Progenitor cell of endocrine pancreas (in vitro differentiated cells): ENCODE measurements around the gene KREMEN1. TPM values are rescaled to one million over a fixed set of nuclear protein-coding genes. Genes with fewer than 3 reads are reported as not detected.

Source experiments
- DNase-seq: peaks from one replicate; pipeline ENCODE4 v3.0.0; 2021; ENCODE audit warnings: low spot score; ENCODE audit not compliant: unreplicated experiment
- H3K27ac Mint-ChIP-seq: 2 replicates; pipeline ENCODE4 v1.8.0; 2021; ENCODE audit warnings: mild to moderate bottlenecking, moderate library complexity, mixed read lengths
- H3K27me3 Mint-ChIP-seq: 2 replicates; pipeline ENCODE4 v1.8.0; 2021; ENCODE audit warnings: mixed read lengths
- H3K36me3 Mint-ChIP-seq: 2 replicates; pipeline ENCODE4 v1.8.0; 2022; ENCODE audit warnings: mixed read lengths; ENCODE audit not compliant: insufficient read depth
- H3K4me1 Mint-ChIP-seq: 2 replicates; pipeline ENCODE4 v1.8.0; 2021; ENCODE audit warnings: low read depth, mixed read lengths
- H3K4me3 Mint-ChIP-seq: 2 replicates; pipeline ENCODE4 v1.8.0; 2021; ENCODE audit warnings: low read depth, mild to moderate bottlenecking, moderate library complexity, mixed read lengths
- H3K9me3 Mint-ChIP-seq: 2 replicates; pipeline ENCODE4 v1.8.0; 2021; ENCODE audit warnings: low read depth, mixed read lengths
- total RNA-seq: library from RNA; stranded (reverse); gene quantifications from 2 replicates; pipeline ENCODE4 v1.2.1, GENCODE V29; 2021
- TF ChIP-seq, protein P1 (sequence below): fragments of 200-600 bp; sonication (generic); IDR thresholded peaks from one replicate; pipeline ENCODE4 v1.5.0; 2021; ENCODE audit warnings: antibody characterized with exemption, mild to moderate bottlenecking; ENCODE audit not compliant: unreplicated experiment

KREMEN1 gene
- total RNA-seq, 1 donor from 2014 or later = 10.5 TPM

DNA sequence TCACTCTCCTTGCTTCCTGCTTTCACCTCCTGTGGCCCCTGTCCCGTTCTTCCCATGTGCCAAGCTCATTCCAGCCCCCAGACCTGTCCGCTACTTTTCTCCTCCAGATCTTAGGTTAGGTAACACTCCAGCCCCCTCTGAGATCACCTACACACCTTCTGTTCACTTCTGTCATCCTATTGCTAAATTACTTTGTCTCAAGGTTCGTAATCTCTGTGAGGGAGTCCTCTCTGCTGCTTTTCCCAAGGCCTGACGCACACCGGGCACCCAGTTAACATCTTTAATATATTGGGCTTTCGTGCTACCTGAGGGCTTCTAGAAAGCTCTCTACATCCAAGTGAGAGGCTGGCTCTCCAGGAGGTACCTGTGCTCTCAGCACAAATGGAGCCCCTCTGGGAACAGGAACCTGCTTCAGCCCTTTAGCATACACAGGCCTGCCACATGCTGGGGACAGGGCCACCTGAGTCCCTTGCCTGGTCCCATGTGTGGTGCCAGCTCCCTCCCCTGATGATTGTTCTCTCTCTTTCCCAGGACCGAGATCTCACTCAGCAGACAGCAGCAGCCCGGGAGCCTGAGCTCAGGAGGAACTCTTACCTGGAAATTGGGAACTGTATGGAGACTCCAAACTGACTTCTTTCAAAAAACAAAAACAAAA, 19.7 kb upstream of the KREMEN1 start:
- TF ChIP-seq, protein P1, sequence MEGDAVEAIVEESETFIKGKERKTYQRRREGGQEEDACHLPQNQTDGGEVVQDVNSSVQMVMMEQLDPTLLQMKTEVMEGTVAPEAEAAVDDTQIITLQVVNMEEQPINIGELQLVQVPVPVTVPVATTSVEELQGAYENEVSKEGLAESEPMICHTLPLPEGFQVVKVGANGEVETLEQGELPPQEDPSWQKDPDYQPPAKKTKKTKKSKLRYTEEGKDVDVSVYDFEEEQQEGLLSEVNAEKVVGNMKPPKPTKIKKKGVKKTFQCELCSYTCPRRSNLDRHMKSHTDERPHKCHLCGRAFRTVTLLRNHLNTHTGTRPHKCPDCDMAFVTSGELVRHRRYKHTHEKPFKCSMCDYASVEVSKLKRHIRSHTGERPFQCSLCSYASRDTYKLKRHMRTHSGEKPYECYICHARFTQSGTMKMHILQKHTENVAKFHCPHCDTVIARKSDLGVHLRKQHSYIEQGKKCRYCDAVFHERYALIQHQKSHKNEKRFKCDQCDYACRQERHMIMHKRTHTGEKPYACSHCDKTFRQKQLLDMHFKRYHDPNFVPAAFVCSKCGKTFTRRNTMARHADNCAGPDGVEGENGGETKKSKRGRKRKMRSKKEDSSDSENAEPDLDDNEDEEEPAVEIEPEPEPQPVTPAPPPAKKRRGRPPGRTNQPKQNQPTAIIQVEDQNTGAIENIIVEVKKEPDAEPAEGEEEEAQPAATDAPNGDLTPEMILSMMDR = no peak
- Mint-ChIP-seq H3K36me3 (peaks cover 3% of the 10 kb centered on the region), H3K27me3 (peaks cover 15% of the 10 kb centered on the region), H3K4me1 (peaks cover 8% of the 10 kb centered on the region), H3K9me3 (no peaks in the 10 kb centered on the region), H3K27ac (no peak overlapping the region), H3K4me3 (no peak overlapping the region)
- DNase-seq = no peak

DNA sequence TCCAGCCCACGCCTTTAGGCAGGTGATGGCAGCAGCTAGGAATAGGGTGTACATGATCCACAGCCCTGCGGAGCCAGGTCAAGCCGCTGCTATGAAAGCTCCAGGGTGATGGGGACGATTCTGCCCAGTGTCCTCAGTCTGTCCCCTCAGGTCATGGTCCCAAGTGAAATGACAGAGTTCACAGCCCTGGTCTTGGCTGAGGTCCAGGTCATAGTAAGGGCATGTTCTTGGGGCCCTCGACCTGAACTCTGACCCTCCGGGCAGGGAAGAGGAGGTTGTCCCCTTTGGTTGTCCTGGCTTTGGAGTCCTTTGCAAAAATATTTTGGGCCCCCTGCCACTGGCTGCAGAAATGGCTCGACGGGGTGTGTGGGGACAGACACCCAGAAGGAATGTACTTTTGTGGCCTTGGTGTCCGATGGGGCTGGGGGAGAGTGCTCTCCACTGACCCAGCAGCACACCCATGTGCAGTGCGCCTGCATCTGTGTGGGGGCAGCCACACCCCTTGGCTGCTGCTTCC, 18.5 kb upstream of the KREMEN1 start:
- H3K4me1 Mint-ChIP-seq = peaks cover 8% of the 10 kb centered on the region
- H3K9me3 Mint-ChIP-seq = no peaks in the 10 kb centered on the region
- peaks cover 3% of the 10 kb centered on the region for H3K36me3 Mint-ChIP-seq
- H3K27ac Mint-ChIP-seq = no peak overlapping the region
- DNase-seq = no peak
- H3K4me3 Mint-ChIP-seq = no peak overlapping the region
- H3K27me3 Mint-ChIP-seq = peaks cover 24% of the 10 kb centered on the region
- TF ChIP-seq, protein P1 = no peak

DNA sequence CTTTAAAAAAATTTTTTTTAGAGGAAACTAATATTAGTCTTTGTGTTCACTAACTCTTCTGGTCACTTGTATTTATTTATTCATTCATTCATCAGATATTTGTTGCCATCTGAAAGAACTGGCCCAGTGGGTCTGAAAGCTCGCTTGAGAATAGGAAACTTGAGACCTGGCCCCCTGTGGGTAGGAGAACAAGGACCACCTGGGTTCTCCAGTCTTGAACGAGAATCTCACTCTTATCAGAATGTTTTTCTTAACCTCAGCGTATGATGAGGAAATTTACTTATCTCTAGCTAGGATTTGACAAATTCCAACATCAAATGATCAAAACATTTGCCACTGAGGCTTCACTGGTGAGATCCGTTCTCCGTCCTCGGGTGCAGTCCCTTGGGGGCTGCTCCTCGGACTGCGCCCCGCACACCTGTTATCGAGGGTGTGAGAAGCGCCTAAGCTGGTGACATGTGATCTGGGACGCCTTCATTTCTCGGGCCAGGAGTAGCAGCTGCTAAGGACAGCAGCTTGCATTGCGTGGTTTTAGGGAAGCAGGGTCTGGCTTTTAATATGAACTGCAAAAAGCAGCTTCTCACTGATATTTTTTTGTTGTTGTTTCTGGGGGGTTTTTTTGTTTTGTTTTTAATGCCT, 17.5 kb upstream of the KREMEN1 start:
- H3K9me3 Mint-ChIP-seq = no peaks in the 10 kb centered on the region
- no peak for DNase-seq
- H3K4me1 Mint-ChIP-seq = peaks cover 8% of the 10 kb centered on the region
- H3K4me3 Mint-ChIP-seq = no peak overlapping the region
- peaks cover 30% of the 10 kb centered on the region for H3K27me3 Mint-ChIP-seq
- TF ChIP-seq, protein P1 = no peak
- H3K36me3 Mint-ChIP-seq = peaks cover 1% of the 10 kb centered on the region
- no peak overlapping the region for H3K27ac Mint-ChIP-seq

- no peak overlapping the region for H3K4me3 Mint-ChIP-seq
- DNase-seq = no peak
- no peaks in the 10 kb centered on the region for H3K9me3 Mint-ChIP-seq
- TF ChIP-seq, protein P1 = no peak
- no peak overlapping the region for H3K27ac Mint-ChIP-seq
- peaks cover 40% of the 10 kb centered on the region for H3K27me3 Mint-ChIP-seq
- peaks cover 1% of the 10 kb centered on the region for H3K36me3 Mint-ChIP-seq
- peaks cover 9% of the 10 kb centered on the region for H3K4me1 Mint-ChIP-seq
Observed at GRCh38 chr22:29056472-29056871, 16.4 kb upstream of the KREMEN1 start.

GRCh38 chr22:29060251-29060869, 12.5 kb upstream of the KREMEN1 start:
- DNase-seq = no peak
- Mint-ChIP-seq H3K4me1 (peaks cover 7% of the 10 kb centered on the region), H3K4me3 (no peak overlapping the region), H3K27me3 (peaks cover 45% of the 10 kb centered on the region), H3K36me3 (no peaks in the 10 kb centered on the region), H3K27ac (no peak overlapping the region), H3K9me3 (no peaks in the 10 kb centered on the region)
- TF ChIP-seq, protein P1 = no peak
